H1 (cell line): ENCODE measurements around the gene SPOCK1. TPM values are rescaled to one million over a fixed set of nuclear protein-coding genes. Genes with fewer than 3 reads are reported as not detected.

ENCODE experiments used
- KDM4A ChIP-seq: IDR thresholded peaks from one replicate; pipeline ENCODE4 v1.7.1; 2012; ENCODE audit warnings: low read depth, mild to moderate bottlenecking, moderate library complexity, low read length, inconsistent platforms; ENCODE audit not compliant: severe bottlenecking
- KDM5A ChIP-seq: fragments of 200-600 bp; IDR thresholded peaks from 2 replicates; pipeline ENCODE4 v1.7.1; 2012; ENCODE audit warnings: mild to moderate bottlenecking, low read length, inconsistent platforms, mixed read lengths
- RFX5 ChIP-seq: IDR thresholded peaks from 2 replicates; pipeline ENCODE4 v1.6.1; 2011; ENCODE audit warnings: low read depth, low read length, improper control_type of control experiment, borderline replicate concordance
- polyA plus RNA-seq, 7 experiments: library from polyadenylated mRNA; depleted of rRNA in 3 of 7; stranded (reverse) in 5 of 7; unstranded in 2 of 7; fragments of >200 nt in 5 of 7; fragments of 200-250 nt in 2 of 7; gene quantifications; 1 replicate in 5 of 7; 2 replicates in 1 of 7; 4 replicates in 1 of 7; pipeline versions ENCODE4 v1.2.1 to v1.2.3, GENCODE V29; 2011 to 2013; ENCODE audit warnings: missing spikeins in 2 of 7, mixed read lengths in 2 of 7
- total RNA-seq: library from RNA; stranded (reverse); fragmentation: NEBNext Ultra II Directional; extraction: Animal tissue kit (Norgen Biotek cat#: 25700); gene quantifications from 2 replicates; pipeline ENCODE4 v1.2.1, GENCODE V29; 2021
- TF ChIP-seq, protein P1 (sequence below): fragments of 300-600 bp; sonication (generic); IDR thresholded peaks from 2 replicates; pipeline ENCODE4 v1.7.1; 2012; ENCODE audit warnings: low read length, moderate library complexity, mild to moderate bottlenecking, inconsistent platforms; ENCODE audit not compliant: insufficient replicate concordance

Gene SPOCK1
- total and polyA plus RNA-seq, 2 of the 8 experiments (the other 6 are each of a cell fraction or from before 2014, with no cell fraction given): 6.9 to 18.1 TPM

DNA sequence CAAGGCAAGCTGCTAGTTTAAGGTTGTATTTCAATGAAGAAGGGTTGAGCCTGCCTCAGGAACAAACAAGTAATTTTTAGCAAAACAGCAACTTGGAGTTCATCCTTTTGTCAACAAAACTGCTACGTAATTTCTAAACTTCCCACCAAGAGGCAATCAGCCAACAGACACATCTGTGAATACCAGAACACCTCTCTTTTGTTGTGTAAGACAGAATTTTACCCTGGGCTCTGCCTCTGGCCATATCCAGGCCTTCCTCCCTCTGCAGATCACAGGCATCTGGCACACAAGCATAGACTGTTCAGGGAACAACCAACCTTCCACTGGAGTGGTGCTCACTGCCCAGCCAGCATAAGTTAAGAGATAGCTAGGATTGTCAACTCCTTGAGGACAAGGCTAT, 409.0 kb downstream of the SPOCK1 start (continued):
- TF ChIP-seq, protein P1, sequence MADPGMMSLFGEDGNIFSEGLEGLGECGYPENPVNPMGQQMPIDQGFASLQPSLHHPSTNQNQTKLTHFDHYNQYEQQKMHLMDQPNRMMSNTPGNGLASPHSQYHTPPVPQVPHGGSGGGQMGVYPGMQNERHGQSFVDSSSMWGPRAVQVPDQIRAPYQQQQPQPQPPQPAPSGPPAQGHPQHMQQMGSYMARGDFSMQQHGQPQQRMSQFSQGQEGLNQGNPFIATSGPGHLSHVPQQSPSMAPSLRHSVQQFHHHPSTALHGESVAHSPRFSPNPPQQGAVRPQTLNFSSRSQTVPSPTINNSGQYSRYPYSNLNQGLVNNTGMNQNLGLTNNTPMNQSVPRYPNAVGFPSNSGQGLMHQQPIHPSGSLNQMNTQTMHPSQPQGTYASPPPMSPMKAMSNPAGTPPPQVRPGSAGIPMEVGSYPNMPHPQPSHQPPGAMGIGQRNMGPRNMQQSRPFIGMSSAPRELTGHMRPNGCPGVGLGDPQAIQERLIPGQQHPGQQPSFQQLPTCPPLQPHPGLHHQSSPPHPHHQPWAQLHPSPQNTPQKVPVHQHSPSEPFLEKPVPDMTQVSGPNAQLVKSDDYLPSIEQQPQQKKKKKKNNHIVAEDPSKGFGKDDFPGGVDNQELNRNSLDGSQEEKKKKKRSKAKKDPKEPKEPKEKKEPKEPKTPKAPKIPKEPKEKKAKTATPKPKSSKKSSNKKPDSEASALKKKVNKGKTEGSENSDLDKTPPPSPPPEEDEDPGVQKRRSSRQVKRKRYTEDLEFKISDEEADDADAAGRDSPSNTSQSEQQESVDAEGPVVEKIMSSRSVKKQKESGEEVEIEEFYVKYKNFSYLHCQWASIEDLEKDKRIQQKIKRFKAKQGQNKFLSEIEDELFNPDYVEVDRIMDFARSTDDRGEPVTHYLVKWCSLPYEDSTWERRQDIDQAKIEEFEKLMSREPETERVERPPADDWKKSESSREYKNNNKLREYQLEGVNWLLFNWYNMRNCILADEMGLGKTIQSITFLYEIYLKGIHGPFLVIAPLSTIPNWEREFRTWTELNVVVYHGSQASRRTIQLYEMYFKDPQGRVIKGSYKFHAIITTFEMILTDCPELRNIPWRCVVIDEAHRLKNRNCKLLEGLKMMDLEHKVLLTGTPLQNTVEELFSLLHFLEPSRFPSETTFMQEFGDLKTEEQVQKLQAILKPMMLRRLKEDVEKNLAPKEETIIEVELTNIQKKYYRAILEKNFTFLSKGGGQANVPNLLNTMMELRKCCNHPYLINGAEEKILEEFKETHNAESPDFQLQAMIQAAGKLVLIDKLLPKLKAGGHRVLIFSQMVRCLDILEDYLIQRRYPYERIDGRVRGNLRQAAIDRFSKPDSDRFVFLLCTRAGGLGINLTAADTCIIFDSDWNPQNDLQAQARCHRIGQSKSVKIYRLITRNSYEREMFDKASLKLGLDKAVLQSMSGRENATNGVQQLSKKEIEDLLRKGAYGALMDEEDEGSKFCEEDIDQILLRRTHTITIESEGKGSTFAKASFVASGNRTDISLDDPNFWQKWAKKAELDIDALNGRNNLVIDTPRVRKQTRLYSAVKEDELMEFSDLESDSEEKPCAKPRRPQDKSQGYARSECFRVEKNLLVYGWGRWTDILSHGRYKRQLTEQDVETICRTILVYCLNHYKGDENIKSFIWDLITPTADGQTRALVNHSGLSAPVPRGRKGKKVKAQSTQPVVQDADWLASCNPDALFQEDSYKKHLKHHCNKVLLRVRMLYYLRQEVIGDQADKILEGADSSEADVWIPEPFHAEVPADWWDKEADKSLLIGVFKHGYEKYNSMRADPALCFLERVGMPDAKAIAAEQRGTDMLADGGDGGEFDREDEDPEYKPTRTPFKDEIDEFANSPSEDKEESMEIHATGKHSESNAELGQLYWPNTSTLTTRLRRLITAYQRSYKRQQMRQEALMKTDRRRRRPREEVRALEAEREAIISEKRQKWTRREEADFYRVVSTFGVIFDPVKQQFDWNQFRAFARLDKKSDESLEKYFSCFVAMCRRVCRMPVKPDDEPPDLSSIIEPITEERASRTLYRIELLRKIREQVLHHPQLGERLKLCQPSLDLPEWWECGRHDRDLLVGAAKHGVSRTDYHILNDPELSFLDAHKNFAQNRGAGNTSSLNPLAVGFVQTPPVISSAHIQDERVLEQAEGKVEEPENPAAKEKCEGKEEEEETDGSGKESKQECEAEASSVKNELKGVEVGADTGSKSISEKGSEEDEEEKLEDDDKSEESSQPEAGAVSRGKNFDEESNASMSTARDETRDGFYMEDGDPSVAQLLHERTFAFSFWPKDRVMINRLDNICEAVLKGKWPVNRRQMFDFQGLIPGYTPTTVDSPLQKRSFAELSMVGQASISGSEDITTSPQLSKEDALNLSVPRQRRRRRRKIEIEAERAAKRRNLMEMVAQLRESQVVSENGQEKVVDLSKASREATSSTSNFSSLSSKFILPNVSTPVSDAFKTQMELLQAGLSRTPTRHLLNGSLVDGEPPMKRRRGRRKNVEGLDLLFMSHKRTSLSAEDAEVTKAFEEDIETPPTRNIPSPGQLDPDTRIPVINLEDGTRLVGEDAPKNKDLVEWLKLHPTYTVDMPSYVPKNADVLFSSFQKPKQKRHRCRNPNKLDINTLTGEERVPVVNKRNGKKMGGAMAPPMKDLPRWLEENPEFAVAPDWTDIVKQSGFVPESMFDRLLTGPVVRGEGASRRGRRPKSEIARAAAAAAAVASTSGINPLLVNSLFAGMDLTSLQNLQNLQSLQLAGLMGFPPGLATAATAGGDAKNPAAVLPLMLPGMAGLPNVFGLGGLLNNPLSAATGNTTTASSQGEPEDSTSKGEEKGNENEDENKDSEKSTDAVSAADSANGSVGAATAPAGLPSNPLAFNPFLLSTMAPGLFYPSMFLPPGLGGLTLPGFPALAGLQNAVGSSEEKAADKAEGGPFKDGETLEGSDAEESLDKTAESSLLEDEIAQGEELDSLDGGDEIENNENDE: no peak
- TF ChIP-seq KDM4A: no peak
- TF ChIP-seq RFX5: no peak
- no peak for TF ChIP-seq KDM5A
